KG1 (cell line): Measurements from ENCODE around the gene UBE4B.

Experiments
- DNase-seq: peaks from one replicate; lab custom pipeline; 2025; lab: John Stamatoyannopoulos, UW

The UBE4B gene

GRCh38 chr1:10042746-10043145 is 10.0 kb downstream of the UBE4B start:
- DNase-seq = no peak

GRCh38 chr1:10045480-10046355 is 13.0 kb downstream of the UBE4B start:
- no peak for DNase-seq

GRCh38 chr1:10046356-10047085 is 13.8 kb downstream of the UBE4B start:
- DNase-seq = no peak

GRCh38 chr1:10048601-10049000 is 15.8 kb downstream of the UBE4B start:
- no peak for DNase-seq

GRCh38 chr1:10050611-10051010 is 17.9 kb downstream of the UBE4B start:
- no peak for DNase-seq

GRCh38 chr1:10051656-10052055 is 18.9 kb downstream of the UBE4B start:
- DNase-seq = no peak

GRCh38 chr1:10052347-10052746 is 19.6 kb downstream of the UBE4B start:
- no peak for DNase-seq

GRCh38 chr1:10054465-10054864 is 21.7 kb downstream of the UBE4B start:
- DNase-seq = no peak

- no peak for DNase-seq
These were observed 23.8 kb downstream of the UBE4B start for GRCh38 chr1:10056599-10056987.

GRCh38 chr1:10057343-10057742 is 24.6 kb downstream of the UBE4B start:
- no peak for DNase-seq

- DNase-seq = no peak
These were observed 25.0 kb downstream of the UBE4B start for GRCh38 chr1:10057796-10058195.

- no peak for DNase-seq
These were observed 26.6 kb downstream of the UBE4B start for GRCh38 chr1:10059342-10059718.

- no peak for DNase-seq
These were observed 27.7 kb downstream of the UBE4B start for GRCh38 chr1:10060311-10061100.

- DNase-seq = no peak
These were observed 28.5 kb downstream of the UBE4B start for GRCh38 chr1:10061276-10061675.

GRCh38 chr1:10063878-10064277 is 31.1 kb downstream of the UBE4B start:
- no peak for DNase-seq

- DNase-seq = no peak
These were observed 31.9 kb downstream of the UBE4B start for GRCh38 chr1:10064416-10065343.

GRCh38 chr1:10065344-10065685 is 32.6 kb downstream of the UBE4B start:
- no peak for DNase-seq

GRCh38 chr1:10065760-10066159 is 33.0 kb downstream of the UBE4B start:
- DNase-seq = no peak

- no peak for DNase-seq
These were observed 36.0 kb downstream of the UBE4B start for GRCh38 chr1:10068605-10069294.

- DNase-seq = no peak
These were observed 37.4 kb downstream of the UBE4B start for GRCh38 chr1:10070206-10070605.

- DNase-seq = no peak
These were observed 38.9 kb downstream of the UBE4B start for GRCh38 chr1:10071640-10072039.
